ENCODE data around the gene KNSTRN.
A peak's percentile ranks its signal among the peaks of the same experiment; 100 is the strongest.

Gene KNSTRN

GRCh38 chr15:40418126-40418525 lies 35.6 kb downstream of the KNSTRN start:
- in situ Hi-C loops (cut with HindIII; ENCODE audit: low pct_ligation_motif_present, low pct_unique_long_range_greater_than_20kb, low sequenced_read_pairs), result no loop called here
- DNase-seq, result no peak

- no peak for DNase-seq
- in situ Hi-C loops (cut with HindIII; ENCODE audit: low pct_ligation_motif_present, low pct_unique_long_range_greater_than_20kb, low sequenced_read_pairs), result no loop called here
These were observed 37.7 kb downstream of the KNSTRN start for GRCh38 chr15:40420071-40420713.

- no peak for DNase-seq
- in situ Hi-C loops (cut with HindIII; ENCODE audit: low pct_ligation_motif_present, low pct_unique_long_range_greater_than_20kb, low sequenced_read_pairs), result no loop called here
These were observed 38.3 kb downstream of the KNSTRN start for GRCh38 chr15:40420793-40421192.

- peak; percentile 57 for DNase-seq
- in situ Hi-C loops (cut with HindIII; ENCODE audit: low pct_ligation_motif_present, low pct_unique_long_range_greater_than_20kb, low sequenced_read_pairs), result no loop called here
These were observed 39.0 kb downstream of the KNSTRN start for GRCh38 chr15:40421246-40422157.

- in situ Hi-C loops (cut with HindIII; ENCODE audit: low pct_ligation_motif_present, low pct_unique_long_range_greater_than_20kb, low sequenced_read_pairs), result no loop called here
- DNase-seq, result no peak
These were observed 42.1 kb downstream of the KNSTRN start for GRCh38 chr15:40424483-40425115.

- in situ Hi-C loops (cut with HindIII; ENCODE audit: low pct_ligation_motif_present, low pct_unique_long_range_greater_than_20kb, low sequenced_read_pairs), result no loop called here
- DNase-seq, result no peak
These were observed 43.2 kb downstream of the KNSTRN start for GRCh38 chr15:40425681-40426080.

GRCh38 chr15:40427188-40427587 lies 44.7 kb downstream of the KNSTRN start:
- in situ Hi-C loops (cut with HindIII; ENCODE audit: low pct_ligation_motif_present, low pct_unique_long_range_greater_than_20kb, low sequenced_read_pairs), result no loop called here
- no peak for DNase-seq

GRCh38 chr15:40428185-40428584 lies 45.7 kb downstream of the KNSTRN start:
- in situ Hi-C loops (cut with HindIII; ENCODE audit: low pct_ligation_motif_present, low pct_unique_long_range_greater_than_20kb, low sequenced_read_pairs), result no loop called here

GRCh38 chr15:40429068-40429710 lies 46.7 kb downstream of the KNSTRN start:
- DNase-seq, result no peak
- in situ Hi-C loops (cut with HindIII; ENCODE audit: low pct_ligation_motif_present, low pct_unique_long_range_greater_than_20kb, low sequenced_read_pairs), result no loop called here

More at GRCh38 chr15:40428185-40428584, 45.7 kb downstream of the KNSTRN start:
- DNase-seq, result no peak

GRCh38 chr15:40430271-40430805 lies 47.8 kb downstream of the KNSTRN start:
- peak; percentile 64 for DNase-seq
- in situ Hi-C loops (cut with HindIII; ENCODE audit: low pct_ligation_motif_present, low pct_unique_long_range_greater_than_20kb, low sequenced_read_pairs), result no loop called here

GRCh38 chr15:40435023-40435709 lies 52.6 kb downstream of the KNSTRN start:
- DNase-seq, result no peak
- in situ Hi-C loops (cut with HindIII; ENCODE audit: low pct_ligation_motif_present, low pct_unique_long_range_greater_than_20kb, low sequenced_read_pairs), result no loop called here

- in situ Hi-C loops (cut with HindIII; ENCODE audit: low pct_ligation_motif_present, low pct_unique_long_range_greater_than_20kb, low sequenced_read_pairs), result no loop called here
- DNase-seq, result no peak
These were observed 53.2 kb downstream of the KNSTRN start for GRCh38 chr15:40435710-40436089.

- DNase-seq, result peak; percentile 12
- in situ Hi-C loops (cut with HindIII; ENCODE audit: low pct_ligation_motif_present, low pct_unique_long_range_greater_than_20kb, low sequenced_read_pairs), result no loop called here
These were observed 53.8 kb downstream of the KNSTRN start for GRCh38 chr15:40436116-40436891.

- in situ Hi-C loops (cut with HindIII; ENCODE audit: low pct_ligation_motif_present, low pct_unique_long_range_greater_than_20kb, low sequenced_read_pairs), result no loop called here
- no peak for DNase-seq
These were observed 54.6 kb downstream of the KNSTRN start for GRCh38 chr15:40436892-40437751.

GRCh38 chr15:40437752-40438687 lies 55.5 kb downstream of the KNSTRN start:
- in situ Hi-C loops (cut with HindIII; ENCODE audit: low pct_ligation_motif_present, low pct_unique_long_range_greater_than_20kb, low sequenced_read_pairs), result no loop called here
- no peak for DNase-seq

- no peak for DNase-seq
- in situ Hi-C loops (cut with HindIII; ENCODE audit: low pct_ligation_motif_present, low pct_unique_long_range_greater_than_20kb, low sequenced_read_pairs), result no loop called here
These were observed 56.2 kb downstream of the KNSTRN start for GRCh38 chr15:40438712-40439111.

All from ACHN (cell line).